HepG2 (cell line): ENCODE data around the gene C1orf198. TPM values are rescaled to one million over a fixed set of nuclear protein-coding genes. Genes with fewer than 3 reads are reported as not detected.

Source experiments
- ATAC-seq: fragments of 200-7000 bp; cut with Tn5 transposase; 3 replicates; pipeline ENCODE4 v1.9.1; 2020; ENCODE audit warnings: mild to moderate bottlenecking, moderate library complexity
- BruUV-seq: library from RNA; stranded (reverse); fragments of 400-500 nt; replicated peaks from 2 replicates; lab custom pipeline; 2021; lab: Mats Ljungman, UMichigan
- CTCF ChIA-PET: fragments of 300-600 bp; formaldehyde crosslinking; extraction: SDS; loops from one replicate; lab custom pipeline; 2021; ENCODE audit warnings: low total read pairs, inconsistent platforms, low intra/inter-chr PET ratio; lab: Yijun Ruan, JAX
- POLR2A ChIA-PET: fragments of 350-600 bp; sonication (Branson Sonifier 250); formaldehyde crosslinking; loops from one replicate; lab custom pipeline; 2020; ENCODE audit warnings: antibody characterized with exemption, inconsistent platforms; lab: Yijun Ruan, JAX
- DNase-seq: peaks from one replicate; pipeline ENCODE4 v3.0.0-alpha.2; 2015; ENCODE audit warnings: low spot score
- FAIRE-seq: peaks from 3 replicates; lab custom pipeline; 2011; peaks lifted over from hg19 to GRCh38; lab: Jason Lieb, UNC
- H2AFZ ChIP-seq: one replicate; pipeline ENCODE4 v1.6.1; 2011; ENCODE audit warnings: low read length, inconsistent platforms
- H3K27ac ChIP-seq: fragments of 300-600 bp; 3 replicates; pipeline ENCODE4 v1.8.0; 2011; ENCODE audit warnings: mixed run types, mild to moderate bottlenecking, mixed read lengths, low read length, inconsistent platforms; ENCODE audit not compliant: insufficient read depth; ENCODE audit errors: extremely low read length
- H3K27me3 ChIP-seq, 2 experiments: fragments of 200-600 bp in 1 of 2; 2 replicates in 1 of 2; 3 replicates in 1 of 2; pipeline versions ENCODE4 v1.6.0 to v1.8.0; 2011; ENCODE audit warnings: low read length in 2 of 2, mild to moderate bottlenecking in 2 of 2, moderate library complexity in 2 of 2, inconsistent platforms in 1 of 2; ENCODE audit not compliant: insufficient read depth in 2 of 2, control insufficient read depth in 1 of 2
- H3K36me3 ChIP-seq, 2 experiments: fragments of 200-600 bp in 1 of 2; replicated peaks in 1 of 2; 2 replicates in 1 of 2; 3 replicates in 1 of 2; pipeline versions ENCODE4 v1.5.1 to v1.8.0; 2011; ENCODE audit warnings: low read length in 2 of 2, inconsistent platforms in 1 of 2; ENCODE audit not compliant: insufficient read depth in 2 of 2, control insufficient read depth in 1 of 2
- H3K4me1 ChIP-seq: 2 replicates; pipeline ENCODE4 v1.5.1; 2012; ENCODE audit warnings: low read length, inconsistent platforms; ENCODE audit not compliant: insufficient read depth
- H3K4me2 ChIP-seq: 2 replicates; pipeline ENCODE4 v1.6.0; 2011; ENCODE audit warnings: low read depth, low read length, inconsistent platforms
- H3K4me3 ChIP-seq, 3 experiments: fragments of 200-600 bp in 1 of 3; sonication (generic), shearing (Covaris generic) in 1 of 3; replicated peaks in 1 of 3; 2 replicates each; pipeline ENCODE4 v1.5.1; 2011 to 2016; ENCODE audit warnings: low read length in 3 of 3, inconsistent platforms in 2 of 3, low read depth in 2 of 3, mild to moderate bottlenecking in 2 of 3, control low read depth in 1 of 3, mixed read lengths in 1 of 3; ENCODE audit not compliant: insufficient read depth in 1 of 3
- H3K79me2 ChIP-seq: one replicate; pipeline ENCODE4 v1.6.1; 2011; ENCODE audit warnings: low read length, inconsistent platforms; ENCODE audit not compliant: insufficient read depth
- H3K9ac ChIP-seq: 2 replicates; pipeline ENCODE4 v1.6.0; 2011; ENCODE audit warnings: mild to moderate bottlenecking, low read depth, low read length, inconsistent platforms; ENCODE audit not compliant: insufficient read depth
- H3K9me3 ChIP-seq: 2 replicates; pipeline ENCODE4 v1.5.1; 2012; ENCODE audit warnings: mild to moderate bottlenecking, low read length
- H4K20me1 ChIP-seq: 2 replicates; pipeline ENCODE4 v1.6.0; 2011; ENCODE audit warnings: inconsistent platforms, mild to moderate bottlenecking, low read length, moderate library complexity; ENCODE audit not compliant: insufficient read depth
- ATAD3A ChIP-seq: sonication (generic); formaldehyde crosslinking; IDR thresholded peaks from 2 replicates; pipeline ENCODE4 v1.4.0; 2020; ENCODE audit warnings: missing genetic modification reagents
- CENPT ChIP-seq: sonication (generic); formaldehyde crosslinking; IDR thresholded peaks from 2 replicates; pipeline ENCODE4 v1.8.0; 2022; ENCODE audit warnings: low read depth, mild to moderate bottlenecking, moderate library complexity, missing genetic modification reagents
- EEA1 ChIP-seq: sonication (generic); formaldehyde crosslinking; IDR thresholded peaks from 2 replicates; pipeline ENCODE4 v1.5.1; 2020; ENCODE audit warnings: mild to moderate bottlenecking, missing genetic modification reagents, borderline replicate concordance
- HOXD1 ChIP-seq: sonication (generic); formaldehyde crosslinking; IDR thresholded peaks from 2 replicates; pipeline ENCODE4 v1.5.0; 2020; ENCODE audit warnings: missing genetic modification reagents
- MTF1 ChIP-seq: sonication (generic); formaldehyde crosslinking; IDR thresholded peaks from 2 replicates; pipeline ENCODE4 v1.5.0; 2020; ENCODE audit warnings: missing genetic modification reagents
- PAWR ChIP-seq: sonication (generic); formaldehyde crosslinking; IDR thresholded peaks from 2 replicates; pipeline ENCODE4 v1.4.0; 2020; ENCODE audit warnings: missing genetic modification reagents, mild to moderate bottlenecking, borderline replicate concordance
- PRDM15 ChIP-seq: sonication (generic); formaldehyde crosslinking; IDR thresholded peaks from 2 replicates; pipeline ENCODE4 v1.4.0; 2020; ENCODE audit warnings: missing genetic modification reagents
- RELA ChIP-seq: sonication (generic); formaldehyde crosslinking; IDR thresholded peaks from 2 replicates; pipeline ENCODE4 v1.4.0; 2020; ENCODE audit warnings: missing genetic modification reagents
- ZMYM3 ChIP-seq: sonication (generic); formaldehyde crosslinking; IDR thresholded peaks from 2 replicates; pipeline ENCODE4 v1.5.1; 2020; ENCODE audit warnings: mild to moderate bottlenecking, missing genetic modification reagents
- ZNF263 ChIP-seq: sonication (generic); formaldehyde crosslinking; IDR thresholded peaks from 2 replicates; pipeline ENCODE4 v1.4.0; 2020; ENCODE audit warnings: missing genetic modification reagents
- ZNF546 ChIP-seq: sonication (generic); formaldehyde crosslinking; conservative IDR thresholded peaks from 2 replicates; pipeline ENCODE4 v1.8.1; 2023; ENCODE audit warnings: mild to moderate bottlenecking, missing genetic modification reagents
- ZNF639 ChIP-seq: conservative IDR thresholded peaks from 2 replicates; pipeline ENCODE4 v1.6.1; 2018; ENCODE audit warnings: missing genetic modification reagents
- ZNF776 ChIP-seq: sonication (generic); formaldehyde crosslinking; IDR thresholded peaks from 2 replicates; pipeline ENCODE4 v1.4.0; 2020; ENCODE audit warnings: mild to moderate bottlenecking, missing genetic modification reagents
- ZNF792 ChIP-seq: IDR thresholded peaks from 2 replicates; pipeline ENCODE4 v1.6.1; 2016
- WGBS: methylation state at CpG from one replicate; pipeline ENCODE4 v1.1.6; 2017; ENCODE audit warnings: low lambda C conversion rate; 5-methylcytosine and 5-hydroxymethylcytosine counted together
- in situ Hi-C: cut with HindIII; loops from 2 replicates; pipeline ENCODE4 v1.10.0; 2017; ENCODE audit warnings: low pct_unique_long_range_greater_than_20kb; ENCODE audit not compliant: extremely low pct_ligation_motif_present
- intact Hi-C: fragments of 100-400 bp; cut with micrococcal nuclease; formaldehyde crosslinking; loops from one replicate; pipeline ENCODE4 v1.10.0; 2022; ENCODE audit not compliant: unreplicated experiment
- polyA plus RNA-seq, 8 experiments: library from polyadenylated mRNA; depleted of rRNA in 3 of 8; stranded (reverse) in 7 of 8; unstranded in 1 of 8; fragments of >200 nt; fragmentation: Illumina TruSeq in 4 of 8; extraction: Trizol in 4 of 8; gene quantifications; 2 replicates each; pipeline versions ENCODE4 v1.2.1 to v1.2.3, GENCODE V29; 2011 to 2016; ENCODE audit warnings: low read depth in 4 of 8, missing spikeins in 1 of 8, mixed read lengths in 1 of 8; ENCODE audit not compliant: insufficient read depth in 1 of 8
- total RNA-seq, 5 experiments: library from RNA; depleted of rRNA; stranded (reverse); fragments of >200 nt; fragmentation: Illumina TruSeq; extraction: Trizol; gene quantifications; 2 replicates each; pipeline ENCODE4 v1.2.3, GENCODE V29; 2016; ENCODE audit warnings: low read depth in 1 of 5
- TF ChIP-seq, protein P1 (sequence below): IDR thresholded peaks from 2 replicates; pipeline ENCODE4 v1.4.0; 2020; ENCODE audit warnings: mild to moderate bottlenecking, missing genetic modification reagents
- TF ChIP-seq, protein P2 (sequence below): sonication (generic); formaldehyde crosslinking; IDR thresholded peaks from 2 replicates; pipeline ENCODE4 v1.5.0; 2020; ENCODE audit warnings: mild to moderate bottlenecking, missing genetic modification reagents

Gene C1orf198
- total and polyA plus RNA-seq, 2 of the 13 experiments (the other 11 are each of a cell fraction or from before 2014, with no cell fraction given) = 12.7 to 13.4 TPM

DNA sequence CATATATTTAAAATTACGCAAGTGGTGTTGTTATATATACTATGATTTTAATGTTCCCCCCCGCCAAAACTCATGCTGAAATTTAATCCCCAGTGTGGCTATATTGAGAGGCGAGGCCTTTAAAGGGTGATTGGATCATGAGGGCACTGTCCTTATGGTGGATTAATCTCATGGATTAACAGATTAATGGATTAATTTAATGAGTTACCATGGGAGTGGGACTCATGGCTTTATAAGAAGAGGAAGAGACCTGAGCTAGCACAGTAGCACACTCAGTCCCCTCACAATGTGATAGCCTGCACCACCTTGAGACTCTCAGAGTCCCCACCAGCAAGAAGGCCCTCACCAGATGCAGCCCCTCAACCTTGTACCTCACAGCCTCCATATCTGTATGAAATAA, 34.8 kb downstream of the C1orf198 start (continued):
- TF ChIP-seq HOXD1 (CRISPR knock-in tag) (no peak), ZNF792 (no peak), PAWR (no peak), PRDM15 (CRISPR knock-in tag) (no peak), ZMYM3 (CRISPR knock-in tag) (no peak), CENPT (CRISPR knock-in tag) (no peak)

GRCh38 chr1:230832476-230832875, 35.8 kb downstream of the C1orf198 start:
- Histone ChIP-seq H3K27ac (no peak overlapping the region), H3K36me3 (no peaks in the 10 kb centered on the region), H3K4me3 (no peak overlapping the region), H3K9me3 (no peaks in the 10 kb centered on the region), H4K20me1 (no peaks in the 10 kb centered on the region), H3K4me1 (no peaks in the 10 kb centered on the region), H3K9ac (no peak overlapping the region), H3K27me3 (no peaks in the 10 kb centered on the region), H3K79me2 (no peaks in the 10 kb centered on the region), H2AFZ (no peak overlapping the region), H3K4me2 (no peak overlapping the region)
- ATAC-seq = no peak
- CTCF ChIA-PET = no interaction called here
- intact Hi-C loops = no loop called here
- no TSS peak for BruUV-seq
- POLR2A ChIA-PET = no interaction called here
- in situ Hi-C loops = no loop called here
- no peak for FAIRE-seq
- WGBS = 63% methylated on average over 1 of the region's 1 CpG
- no peak for DNase-seq
- TF ChIP-seq MTF1 (CRISPR knock-in tag) (no peak), ZNF776 (no peak), ZNF546 (no peak), ZNF639 (CRISPR knock-in tag) (no peak), EEA1 (CRISPR knock-in tag) (no peak), RELA (CRISPR knock-in tag) (no peak), ATAD3A (no peak), ZNF263 (CRISPR knock-in tag) (no peak)
- TF ChIP-seq, protein P1, sequence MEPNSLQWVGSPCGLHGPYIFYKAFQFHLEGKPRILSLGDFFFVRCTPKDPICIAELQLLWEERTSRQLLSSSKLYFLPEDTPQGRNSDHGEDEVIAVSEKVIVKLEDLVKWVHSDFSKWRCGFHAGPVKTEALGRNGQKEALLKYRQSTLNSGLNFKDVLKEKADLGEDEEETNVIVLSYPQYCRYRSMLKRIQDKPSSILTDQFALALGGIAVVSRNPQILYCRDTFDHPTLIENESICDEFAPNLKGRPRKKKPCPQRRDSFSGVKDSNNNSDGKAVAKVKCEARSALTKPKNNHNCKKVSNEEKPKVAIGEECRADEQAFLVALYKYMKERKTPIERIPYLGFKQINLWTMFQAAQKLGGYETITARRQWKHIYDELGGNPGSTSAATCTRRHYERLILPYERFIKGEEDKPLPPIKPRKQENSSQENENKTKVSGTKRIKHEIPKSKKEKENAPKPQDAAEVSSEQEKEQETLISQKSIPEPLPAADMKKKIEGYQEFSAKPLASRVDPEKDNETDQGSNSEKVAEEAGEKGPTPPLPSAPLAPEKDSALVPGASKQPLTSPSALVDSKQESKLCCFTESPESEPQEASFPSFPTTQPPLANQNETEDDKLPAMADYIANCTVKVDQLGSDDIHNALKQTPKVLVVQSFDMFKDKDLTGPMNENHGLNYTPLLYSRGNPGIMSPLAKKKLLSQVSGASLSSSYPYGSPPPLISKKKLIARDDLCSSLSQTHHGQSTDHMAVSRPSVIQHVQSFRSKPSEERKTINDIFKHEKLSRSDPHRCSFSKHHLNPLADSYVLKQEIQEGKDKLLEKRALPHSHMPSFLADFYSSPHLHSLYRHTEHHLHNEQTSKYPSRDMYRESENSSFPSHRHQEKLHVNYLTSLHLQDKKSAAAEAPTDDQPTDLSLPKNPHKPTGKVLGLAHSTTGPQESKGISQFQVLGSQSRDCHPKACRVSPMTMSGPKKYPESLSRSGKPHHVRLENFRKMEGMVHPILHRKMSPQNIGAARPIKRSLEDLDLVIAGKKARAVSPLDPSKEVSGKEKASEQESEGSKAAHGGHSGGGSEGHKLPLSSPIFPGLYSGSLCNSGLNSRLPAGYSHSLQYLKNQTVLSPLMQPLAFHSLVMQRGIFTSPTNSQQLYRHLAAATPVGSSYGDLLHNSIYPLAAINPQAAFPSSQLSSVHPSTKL (CRISPR knock-in tag) = no peak
- TF ChIP-seq, protein P2, sequence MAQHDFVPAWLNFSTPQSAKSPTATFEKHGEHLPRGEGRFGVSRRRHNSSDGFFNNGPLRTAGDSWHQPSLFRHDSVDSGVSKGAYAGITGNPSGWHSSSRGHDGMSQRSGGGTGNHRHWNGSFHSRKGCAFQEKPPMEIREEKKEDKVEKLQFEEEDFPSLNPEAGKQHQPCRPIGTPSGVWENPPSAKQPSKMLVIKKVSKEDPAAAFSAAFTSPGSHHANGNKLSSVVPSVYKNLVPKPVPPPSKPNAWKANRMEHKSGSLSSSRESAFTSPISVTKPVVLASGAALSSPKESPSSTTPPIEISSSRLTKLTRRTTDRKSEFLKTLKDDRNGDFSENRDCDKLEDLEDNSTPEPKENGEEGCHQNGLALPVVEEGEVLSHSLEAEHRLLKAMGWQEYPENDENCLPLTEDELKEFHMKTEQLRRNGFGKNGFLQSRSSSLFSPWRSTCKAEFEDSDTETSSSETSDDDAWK (CRISPR knock-in tag) = no peak
